GM20431 (cell line): Measurements from ENCODE around the gene AUTS2.

ENCODE experiments used
- in situ Hi-C: fragments of 300-500 bp; cut with MseI, MboI; formaldehyde crosslinking; loops from one replicate; pipeline ENCODE4 v1.15.0; 2020; ENCODE audit warnings: low sequenced_read_pairs; ENCODE audit not compliant: unreplicated experiment

The AUTS2 gene

DNA sequence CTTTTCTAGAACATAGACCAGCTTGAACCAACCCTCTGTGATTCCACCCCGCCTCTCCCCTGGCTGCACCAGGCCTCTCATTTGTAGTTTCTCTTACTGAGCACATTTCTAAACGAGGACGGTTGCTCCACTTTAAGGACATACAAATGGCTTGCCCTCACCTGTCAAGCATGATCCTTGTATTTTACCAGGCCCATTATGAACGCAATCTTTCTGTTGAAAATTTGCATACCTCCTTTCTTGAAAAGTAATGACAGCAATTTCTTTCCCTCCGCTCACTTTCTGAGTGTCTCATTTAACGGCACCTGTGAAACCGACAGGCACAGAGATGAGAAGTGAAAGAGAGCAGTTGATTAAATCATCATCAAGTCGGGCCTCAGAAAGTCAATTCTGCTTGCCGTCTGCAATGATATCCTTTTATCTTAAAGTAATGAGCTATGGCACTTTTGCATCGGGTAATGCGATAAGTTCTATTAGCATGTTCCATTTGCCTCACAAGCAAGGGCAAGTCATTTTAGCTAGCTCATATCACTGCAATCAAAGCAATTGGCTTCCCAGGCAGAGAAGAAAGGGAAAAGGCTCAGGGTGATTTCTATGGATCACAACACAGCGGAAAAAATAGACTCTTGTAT is 828.1 kb downstream of the AUTS2 start:
- in situ Hi-C loops: no loop called here

DNA sequence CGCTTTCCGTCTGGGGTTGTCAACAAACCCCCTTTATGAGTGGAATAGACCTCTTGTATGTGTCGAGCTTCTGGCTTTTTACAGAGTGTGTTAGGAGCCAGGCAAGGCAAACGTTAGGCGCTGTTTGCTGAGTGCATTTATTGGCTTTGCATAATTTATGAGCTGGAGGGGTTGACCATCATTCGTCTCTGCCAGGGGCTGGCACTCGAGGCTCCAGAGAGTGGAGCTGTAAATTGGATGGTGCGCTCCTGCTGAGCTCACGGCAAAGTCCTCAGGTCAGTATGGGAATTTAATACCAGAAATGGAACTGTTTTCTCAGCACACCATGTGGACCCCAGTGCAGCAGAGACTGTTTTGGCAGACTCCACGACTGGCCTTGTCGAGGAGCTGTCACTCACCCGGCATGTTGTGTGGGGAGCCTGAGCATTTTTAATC is 834.3 kb downstream of the AUTS2 start:
- in situ Hi-C loops: no loop called here

DNA sequence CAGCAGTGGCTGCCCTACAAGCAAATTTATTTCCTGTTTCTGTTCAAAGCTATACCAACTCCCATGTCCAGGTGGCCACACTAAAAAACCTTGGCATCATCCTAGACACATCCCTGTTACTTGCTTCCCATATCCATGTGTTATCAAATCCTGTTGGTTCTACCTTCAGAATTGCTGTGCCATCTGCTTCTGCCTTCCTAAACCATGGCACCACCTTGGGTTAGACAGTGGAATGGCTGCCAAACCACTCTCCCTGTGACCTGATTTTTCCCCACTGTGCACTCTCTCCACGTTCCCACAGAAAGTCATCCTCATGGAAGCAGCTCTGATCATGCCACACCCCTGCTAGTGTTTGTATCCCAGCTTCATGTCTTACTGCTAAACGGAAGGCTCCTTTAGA is 836.1 kb downstream of the AUTS2 start:
- in situ Hi-C loops: no loop called here

DNA sequence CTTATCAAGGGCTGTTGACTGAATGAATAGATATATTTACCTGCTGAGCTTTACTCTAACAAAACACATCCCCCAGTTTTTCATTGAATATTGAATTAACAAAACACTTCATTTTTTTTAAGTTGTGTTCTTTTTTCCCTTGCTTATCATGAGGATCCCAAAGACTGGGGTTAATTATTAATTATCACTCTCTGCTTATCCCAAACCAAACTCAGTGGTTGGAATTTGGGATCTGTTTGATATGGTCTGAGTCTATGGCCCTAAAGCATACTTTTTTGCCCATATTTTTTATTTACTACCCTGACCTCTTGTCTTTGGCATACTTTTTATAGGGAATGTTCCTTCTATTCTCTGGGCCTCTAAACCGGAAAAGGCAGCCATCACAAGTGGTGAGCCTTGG is 836.5 kb downstream of the AUTS2 start:
- in situ Hi-C loops: no loop called here

DNA sequence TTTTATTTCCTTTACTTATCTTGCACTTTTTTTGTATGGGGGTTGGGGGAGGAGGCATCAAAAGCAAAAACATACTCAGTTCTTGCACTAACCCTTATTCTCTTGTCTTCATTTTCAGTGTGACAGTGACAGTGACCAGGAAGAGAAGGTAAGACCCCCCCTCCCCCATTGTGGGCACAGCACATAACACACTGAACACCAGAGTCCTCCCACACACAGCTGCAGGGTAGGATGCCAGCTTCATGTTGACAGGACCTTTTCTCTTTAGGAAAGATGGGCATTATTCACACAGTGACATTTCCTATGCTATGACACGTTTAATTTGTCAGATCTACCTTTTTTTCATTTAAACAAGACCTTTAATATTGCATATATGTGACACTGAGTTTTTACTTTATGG is 837.4 kb downstream of the AUTS2 start:
- in situ Hi-C loops: no loop called here

DNA sequence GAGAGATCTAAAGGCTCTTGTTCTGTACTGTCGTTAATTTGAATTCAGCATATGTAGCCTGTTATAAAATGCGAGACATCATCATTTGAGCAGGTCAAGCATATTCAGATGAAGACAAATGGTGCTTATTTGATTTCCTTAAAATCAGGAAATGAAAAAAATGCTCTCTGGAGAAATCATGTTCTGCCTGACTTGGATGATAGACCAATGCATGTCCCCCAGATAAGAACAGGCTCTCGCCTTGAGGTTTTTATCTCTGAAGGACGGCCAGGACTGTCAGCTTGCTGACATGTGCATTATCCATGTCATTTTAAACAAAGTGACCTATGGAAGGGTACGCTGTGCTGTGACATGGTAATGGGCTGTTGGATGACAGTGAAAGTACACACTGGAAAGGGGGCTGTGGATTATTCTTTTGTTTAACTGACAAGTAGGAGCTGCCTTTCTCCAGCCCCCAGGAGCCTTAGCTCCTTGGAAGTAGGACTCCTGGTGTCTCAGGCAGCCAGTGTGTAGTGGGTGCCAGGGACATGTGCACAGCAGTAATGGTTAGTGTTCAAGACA is 838.6 kb downstream of the AUTS2 start:
- in situ Hi-C loops: no loop called here

DNA sequence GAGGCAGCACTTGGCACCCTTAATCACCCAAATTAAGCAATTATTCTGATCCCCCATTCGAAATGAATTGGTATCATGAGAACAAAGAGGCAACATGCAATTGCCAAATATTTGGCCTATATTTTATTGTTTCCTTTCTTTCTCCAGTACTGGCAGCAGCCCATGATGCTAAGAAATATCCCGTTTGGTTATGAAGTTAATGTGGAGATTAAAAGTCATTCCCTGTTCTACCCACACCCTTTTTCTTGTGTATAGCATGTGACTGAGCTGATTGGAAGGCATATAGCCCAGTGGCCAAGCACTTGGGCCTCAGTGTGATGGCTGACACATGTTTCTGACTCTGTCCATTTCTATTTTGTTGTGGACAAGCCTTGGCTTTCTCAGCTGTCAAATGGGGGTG is 841.4 kb downstream of the AUTS2 start:
- in situ Hi-C loops: no loop called here

DNA sequence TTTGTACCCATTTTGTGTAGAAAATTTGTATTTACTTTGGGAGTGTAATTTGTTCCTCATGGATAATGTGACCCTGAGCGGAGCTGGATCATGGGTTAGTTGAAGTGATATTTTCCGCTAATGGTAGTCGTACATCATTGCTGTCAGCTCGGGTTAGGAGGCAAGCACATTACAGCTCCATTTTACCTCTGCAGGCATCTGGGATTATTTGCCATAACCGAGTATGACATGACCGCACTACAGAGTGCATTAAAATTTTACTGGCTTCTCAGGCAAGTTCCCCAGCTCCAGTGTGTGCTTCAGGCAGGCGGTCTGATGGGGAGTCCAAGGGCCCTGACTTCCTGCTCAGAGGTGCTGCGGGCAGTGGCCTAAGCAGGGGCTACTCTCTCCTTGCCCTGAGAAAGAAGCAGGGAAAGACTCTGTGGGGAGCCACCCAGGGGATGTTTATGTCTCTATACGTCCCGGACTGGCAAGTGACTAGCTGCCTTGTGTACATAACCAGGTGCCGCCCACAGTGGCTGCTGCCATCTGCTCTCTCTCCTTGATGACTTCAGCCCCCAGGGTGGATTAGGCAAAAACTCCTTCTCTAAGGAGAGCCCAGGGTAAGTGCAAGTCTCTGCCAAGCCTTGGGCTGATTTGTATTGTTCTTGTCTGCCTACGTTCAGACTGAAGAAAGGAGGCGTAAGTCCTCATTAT is 848.3 kb downstream of the AUTS2 start:
- in situ Hi-C loops: no loop called here

DNA sequence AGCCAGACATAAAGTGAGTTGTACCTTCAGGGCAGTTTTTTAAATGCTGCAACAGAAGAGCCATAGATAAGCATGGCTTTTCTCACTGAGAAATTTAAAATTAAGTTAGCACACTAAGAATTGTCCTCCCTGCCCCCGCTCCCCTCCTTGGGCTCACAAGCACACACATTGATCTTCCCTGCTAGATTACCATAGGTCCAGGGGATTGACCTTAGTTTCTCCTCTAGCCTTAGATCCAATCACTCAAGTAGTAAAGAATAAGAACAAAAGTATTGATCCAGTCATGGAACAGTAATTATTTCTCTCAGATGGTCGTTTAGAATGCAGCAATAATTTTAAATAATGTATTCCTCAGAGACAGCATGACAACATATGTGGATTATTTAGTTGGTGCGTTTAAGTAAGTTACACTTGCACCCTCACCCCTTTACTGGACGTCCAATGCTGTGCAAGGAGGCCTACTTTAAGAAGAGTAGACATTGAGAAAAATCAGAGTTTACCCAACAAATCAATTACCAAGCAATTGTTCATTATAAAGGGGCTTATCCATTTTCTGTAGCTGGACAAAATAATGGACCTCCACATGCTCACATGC is 850.1 kb downstream of the AUTS2 start:
- in situ Hi-C loops: no loop called here

DNA sequence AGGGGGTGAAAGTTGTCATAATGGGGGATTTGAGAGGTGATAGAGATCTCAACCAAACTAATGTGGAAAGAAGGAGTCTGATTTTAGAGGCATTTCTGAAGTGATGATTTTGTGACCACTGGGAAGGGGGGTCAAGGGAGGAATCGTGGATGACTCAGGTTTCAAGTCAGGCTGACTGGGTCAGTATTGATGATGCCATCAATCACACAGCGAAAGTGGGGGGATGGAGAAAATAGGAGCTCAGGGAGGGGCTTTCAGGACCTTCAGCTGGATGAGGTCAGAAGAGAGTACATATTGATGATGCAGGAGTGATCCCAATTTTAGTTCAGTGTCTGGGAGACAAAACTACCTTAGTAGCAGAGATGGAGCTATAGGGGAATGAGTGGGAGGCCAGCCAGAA is 852.5 kb downstream of the AUTS2 start:
- in situ Hi-C loops: no loop called here

DNA sequence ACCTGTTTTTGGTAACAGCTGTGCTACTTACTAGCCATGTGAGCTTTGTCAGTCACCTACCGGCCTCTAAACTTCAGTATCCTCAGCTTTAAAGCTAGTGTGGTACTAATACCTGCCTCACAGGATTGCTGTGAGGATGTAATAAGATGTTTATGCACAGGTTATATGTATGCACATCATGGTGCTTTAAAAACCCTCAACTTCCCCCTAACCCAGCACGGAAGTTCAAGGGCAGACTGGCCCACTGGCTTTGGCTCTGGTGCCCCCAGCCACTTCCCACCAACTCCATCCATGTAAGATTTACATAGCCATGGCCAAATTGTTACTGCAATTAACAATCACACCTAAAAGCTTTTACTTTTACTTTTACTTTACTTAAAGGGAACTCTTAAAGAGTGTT is 857.6 kb downstream of the AUTS2 start:
- in situ Hi-C loops: no loop called here

DNA sequence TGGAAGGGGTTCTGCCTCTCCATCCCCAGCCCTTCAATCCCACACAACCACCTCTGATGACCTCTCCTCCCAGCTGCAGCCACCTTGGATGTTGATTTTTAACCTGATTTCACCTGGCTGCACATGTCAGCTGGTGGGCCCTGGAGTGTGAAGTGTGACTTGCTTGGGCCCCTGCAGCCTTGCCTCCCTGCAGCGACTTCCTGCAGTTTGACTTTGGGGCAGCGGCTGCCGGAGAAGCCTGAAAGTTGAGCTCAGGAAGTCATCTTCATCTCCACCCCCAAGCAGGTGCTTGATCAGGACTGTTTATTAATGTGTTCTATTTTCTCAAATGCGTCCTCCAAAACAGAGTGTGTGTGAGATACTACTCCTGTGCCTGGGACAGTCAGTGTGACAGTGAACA is 858.4 kb downstream of the AUTS2 start:
- in situ Hi-C loops: no loop called here

DNA sequence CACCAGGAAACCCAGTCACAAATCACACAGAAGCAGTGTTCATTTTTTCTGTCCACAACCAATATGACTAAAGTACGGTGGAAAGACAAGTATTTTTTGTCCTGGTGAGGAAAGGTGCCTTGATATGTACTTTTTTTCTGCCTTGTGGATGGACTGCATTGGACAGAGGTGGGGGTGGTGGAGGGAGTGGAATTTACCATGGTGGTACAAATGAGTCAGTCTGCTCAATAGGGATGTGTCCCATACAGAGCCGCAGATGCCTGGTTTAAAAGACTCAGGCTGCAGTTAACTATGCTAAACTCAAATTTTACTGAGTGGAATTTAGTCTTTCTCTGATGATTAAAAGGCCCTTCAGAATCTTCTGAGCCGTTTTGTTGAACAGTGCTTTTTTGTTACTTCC is 859.2 kb downstream of the AUTS2 start:
- in situ Hi-C loops: no loop called here

DNA sequence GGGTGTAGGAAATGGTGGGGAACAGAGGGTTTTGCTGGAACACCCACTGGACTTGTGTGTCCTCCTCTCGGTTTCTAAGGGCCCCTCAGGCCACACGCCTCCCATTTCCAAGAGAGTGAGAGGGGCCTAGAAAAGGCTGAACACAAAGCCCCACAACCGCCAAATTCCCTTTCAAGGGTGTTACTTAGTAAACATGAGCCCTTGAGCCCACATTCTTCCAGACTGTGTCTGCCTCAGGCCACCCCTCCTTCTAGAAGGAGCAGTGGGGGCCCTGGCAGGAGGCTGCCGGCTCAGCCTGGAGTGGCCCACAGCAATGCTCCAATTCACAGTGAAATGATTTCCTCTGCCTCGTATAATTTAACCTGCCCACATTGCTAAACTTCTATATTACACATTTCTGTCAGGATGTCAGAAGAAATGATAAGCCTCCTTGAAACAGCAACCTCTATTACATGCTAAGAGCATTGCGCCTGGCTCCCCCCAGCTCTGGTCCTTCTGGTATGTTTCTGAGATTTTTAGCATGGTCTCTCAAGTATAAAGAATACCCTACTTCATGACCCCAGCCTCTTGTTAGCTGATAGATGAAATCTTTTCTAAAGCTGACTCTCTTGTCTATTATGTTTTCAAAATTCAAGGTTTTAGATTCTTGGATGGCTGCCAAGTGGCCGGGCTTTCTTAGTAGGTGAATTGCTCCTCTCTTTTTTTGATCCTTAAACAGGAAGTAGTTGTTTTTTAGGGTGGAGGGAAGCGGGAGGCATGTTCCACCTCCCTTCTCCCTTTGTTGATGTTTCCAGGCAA is 859.8 kb downstream of the AUTS2 start:
- in situ Hi-C loops: no loop called here

DNA sequence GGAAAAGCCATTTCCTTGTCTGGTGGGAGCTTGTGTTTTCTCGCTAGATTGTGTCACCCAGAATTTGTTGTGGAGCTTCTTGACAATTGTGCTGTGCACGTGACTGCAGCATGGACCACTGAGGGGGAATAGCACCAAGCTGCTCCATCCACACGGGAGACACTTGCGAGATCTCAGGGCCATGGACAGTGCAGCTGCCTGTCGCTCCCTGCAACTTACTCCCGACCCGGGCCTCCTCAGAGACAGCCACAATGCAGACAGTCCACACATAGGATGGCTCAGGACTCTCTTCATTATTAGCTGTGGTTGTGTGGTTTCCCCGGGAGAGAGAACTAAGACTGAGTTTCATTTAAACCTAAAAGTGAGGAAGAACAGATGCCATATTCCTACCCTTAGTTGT is 860.5 kb downstream of the AUTS2 start:
- in situ Hi-C loops: no loop called here

DNA sequence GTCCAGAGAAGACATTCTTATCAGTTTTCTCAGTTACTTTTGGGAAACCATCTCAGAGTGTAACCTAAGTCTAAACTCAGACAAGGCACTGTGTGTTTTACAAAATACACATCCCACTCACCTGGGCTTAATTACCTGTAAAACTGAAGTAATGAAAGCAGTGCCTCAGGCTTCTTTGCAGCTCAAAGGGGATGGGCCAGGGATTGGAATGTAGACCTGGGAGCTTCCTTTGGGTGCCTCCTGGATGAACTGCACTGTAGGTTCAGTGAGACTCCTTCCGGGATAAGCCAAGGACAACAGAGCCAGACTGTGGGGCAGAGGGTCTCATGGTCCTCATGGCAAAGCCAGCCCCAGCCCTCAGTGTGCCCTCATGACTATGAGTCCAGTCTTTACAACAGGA is 861.3 kb downstream of the AUTS2 start:
- in situ Hi-C loops: no loop called here

DNA sequence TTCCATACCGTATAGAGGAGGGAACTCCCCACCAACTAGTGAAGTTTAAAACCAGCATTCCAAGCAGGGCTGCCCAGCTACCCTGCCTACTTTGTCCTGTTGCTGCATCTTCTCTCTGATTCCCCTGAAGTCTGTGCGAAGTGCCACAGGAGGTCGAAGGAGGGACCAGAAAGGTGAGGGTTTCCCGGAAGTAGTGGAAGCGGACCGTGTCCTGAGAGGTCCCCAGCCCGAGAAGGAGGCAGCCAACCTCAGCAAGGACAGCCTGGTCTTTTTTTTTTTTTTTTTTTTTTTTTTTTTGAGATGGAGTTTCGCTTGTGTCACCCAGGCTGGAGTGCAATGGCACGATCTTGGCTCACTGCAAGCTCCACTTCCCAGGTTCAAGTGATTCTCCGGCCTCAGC is 861.8 kb downstream of the AUTS2 start:
- in situ Hi-C loops: no loop called here

DNA sequence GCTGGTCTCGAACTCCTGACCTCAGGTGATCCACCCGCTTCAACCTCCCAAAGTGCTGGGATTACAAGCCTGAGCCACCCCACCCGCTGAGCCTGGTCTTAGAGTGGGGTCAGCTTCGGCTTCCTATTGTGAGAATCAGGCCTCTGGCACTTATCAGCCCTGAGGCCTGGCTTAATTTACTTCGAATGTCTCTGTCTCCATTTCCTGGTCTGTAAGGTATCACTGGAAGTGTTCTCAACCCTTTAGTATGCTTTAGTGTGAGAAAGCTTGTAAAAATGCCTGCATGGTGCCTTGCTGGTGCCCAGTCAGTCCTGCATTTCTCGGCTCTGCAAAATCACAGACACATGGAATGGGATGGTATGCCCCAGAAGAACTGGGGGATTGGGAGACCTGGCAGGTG is 862.3 kb downstream of the AUTS2 start:
- in situ Hi-C loops: no loop called here

DNA sequence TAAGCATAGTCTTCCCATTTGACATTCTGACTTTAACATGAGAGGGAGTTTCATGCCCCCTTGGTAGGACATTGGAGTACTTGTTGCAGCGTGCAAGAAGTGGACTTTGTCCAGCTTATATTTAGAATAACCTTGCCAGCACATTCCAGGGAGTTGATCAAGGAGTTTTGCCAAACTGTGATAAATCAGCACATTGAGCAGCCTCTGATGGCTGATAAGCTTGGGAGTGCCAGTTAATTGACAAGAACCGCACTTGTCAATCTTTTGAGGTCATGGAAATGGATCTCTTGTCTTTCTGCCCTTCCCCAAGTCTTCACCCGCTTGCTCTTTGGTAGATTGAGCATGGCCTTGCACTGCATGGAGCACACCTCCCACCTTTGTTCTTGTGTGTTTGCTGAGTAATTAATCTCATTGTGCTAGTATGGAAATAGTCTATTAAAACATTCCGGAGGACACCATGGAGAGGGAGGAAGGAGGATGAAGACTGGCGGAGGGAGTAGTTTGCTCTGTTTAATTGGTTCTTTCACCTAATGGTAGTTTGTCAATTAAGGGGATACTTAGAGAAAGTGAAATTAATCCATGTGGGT is 865.2 kb downstream of the AUTS2 start:
- in situ Hi-C loops: no loop called here

DNA sequence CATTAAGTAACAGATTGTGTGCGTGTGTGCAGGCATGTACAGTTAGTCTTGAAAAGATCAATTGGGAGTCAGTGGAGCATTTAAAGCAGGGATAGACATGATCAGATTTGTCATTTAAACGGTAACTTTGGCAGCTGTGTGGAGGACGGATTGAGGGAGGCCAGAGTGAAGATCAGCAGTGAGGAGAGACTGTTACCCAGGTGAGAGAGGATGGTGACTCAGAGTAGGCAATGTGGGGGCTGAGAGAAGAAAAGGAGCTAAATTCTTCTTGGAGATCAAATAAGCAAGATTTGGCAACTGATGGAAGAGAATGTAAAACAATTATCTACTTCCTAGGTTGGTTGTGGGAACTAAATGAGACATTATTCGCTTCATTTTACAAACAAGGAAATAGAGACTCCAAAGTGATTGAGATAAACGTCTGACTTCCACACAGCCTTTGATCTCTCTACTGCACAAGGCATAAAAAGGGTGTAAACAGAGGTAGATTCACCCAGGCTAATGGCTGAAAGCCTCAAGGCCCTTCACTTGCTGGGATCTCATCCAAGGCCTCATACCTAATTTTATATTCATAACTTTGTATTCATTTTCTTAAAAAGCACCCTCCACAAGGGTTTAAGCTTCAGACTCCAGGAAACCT is 868.6 kb downstream of the AUTS2 start:
- in situ Hi-C loops: no loop called here
